IMR-90 (cell line): ENCODE results near the gene PIEZO1.

ENCODE experiments used
- BHLHE40 ChIP-seq: fragments of 150-350 bp; IDR thresholded peaks from 2 replicates; pipeline ENCODE4 v1.6.1; 2016; ENCODE audit warnings: mild to moderate bottlenecking, low read depth, low read length
- CEBPB ChIP-seq: IDR thresholded peaks from 2 replicates; pipeline ENCODE4 v1.6.1; 2012; ENCODE audit warnings: low read depth, low read length, improper control_type of control experiment
- CTCF ChIP-seq: conservative IDR thresholded peaks from 2 replicates; pipeline ENCODE4 v1.5.1; 2012; ENCODE audit warnings: mild to moderate bottlenecking, low read depth, low read length, improper control_type of control experiment
- MXI1 ChIP-seq: IDR thresholded peaks from 2 replicates; pipeline ENCODE4 v1.6.1; 2012; ENCODE audit warnings: low read depth, mild to moderate bottlenecking, low read length, moderate library complexity, borderline replicate concordance
- POLR2A ChIP-seq: IDR thresholded peaks from 2 replicates; pipeline ENCODE4 v1.6.1; 2012; ENCODE audit warnings: mild to moderate bottlenecking, low read depth, low read length
- RCOR1 ChIP-seq: IDR thresholded peaks from 2 replicates; pipeline ENCODE4 v1.6.1; 2012; ENCODE audit warnings: mild to moderate bottlenecking, low read length, improper control_type of control experiment; ENCODE audit not compliant: insufficient replicate concordance
- RFX5 ChIP-seq: IDR thresholded peaks from 2 replicates; pipeline ENCODE4 v1.8.0; 2012; ENCODE audit warnings: low read depth, mild to moderate bottlenecking, low read length, moderate library complexity
- SMC3 ChIP-seq: fragments of 150-350 bp; IDR thresholded peaks from 2 replicates; pipeline ENCODE4 v1.6.1; 2016; ENCODE audit warnings: low read depth, mild to moderate bottlenecking, antibody characterized with exemption, low read length, moderate library complexity
- USF2 ChIP-seq: fragments of 150-350 bp; IDR thresholded peaks from 2 replicates; pipeline ENCODE4 v1.6.1; 2017; ENCODE audit warnings: mild to moderate bottlenecking, antibody characterized with exemption, low read length, low read depth

- TF ChIP-seq CTCF: no peak
- no peak for TF ChIP-seq RFX5
- TF ChIP-seq POLR2A: no peak
- TF ChIP-seq MXI1: no peak
- no peak for TF ChIP-seq SMC3
- TF ChIP-seq CEBPB: no peak
- no peak for TF ChIP-seq RCOR1
- TF ChIP-seq BHLHE40: no peak
- TF ChIP-seq USF2: no peak
Observed at GRCh38 chr16:88746506-88746905, 38.5 kb downstream of the PIEZO1 start.
